GM12891 (cell line): Measurements from ENCODE around the gene HS1BP3.

Experiments used
- PAX5 ChIP-seq: IDR thresholded peaks from 2 replicates; pipeline ENCODE4 v1.6.1; 2011; ENCODE audit warnings: low read length, moderate library complexity, mild to moderate bottlenecking; ENCODE audit not compliant: insufficient read depth, severe bottlenecking
- POLR2A ChIP-seq: IDR thresholded peaks from 2 replicates; pipeline ENCODE4 v1.6.1; 2011; ENCODE audit warnings: low read depth, low read length, control low read depth
- POLR2AphosphoS5 ChIP-seq: IDR thresholded peaks from 2 replicates; pipeline ENCODE4 v1.6.1; 2011; ENCODE audit warnings: low read depth, low read length, control low read depth
- POU2F2 ChIP-seq: IDR thresholded peaks from 2 replicates; pipeline ENCODE4 v1.6.1; 2011; ENCODE audit warnings: low read depth, mild to moderate bottlenecking, control low read depth, low read length, moderate library complexity
- SPI1 ChIP-seq: IDR thresholded peaks from 2 replicates; pipeline ENCODE4 v1.6.1; 2011; ENCODE audit warnings: low read depth, low read length, control low read depth

GRCh38 chr2:20623241-20623640 lies 27.7 kb downstream of the HS1BP3 start:
- no peak for TF ChIP-seq POLR2A
- no peak for TF ChIP-seq POU2F2
- TF ChIP-seq POLR2AphosphoS5 = no peak
- no peak for TF ChIP-seq PAX5
- no peak for TF ChIP-seq SPI1
